GM23338 (cell line): Measurements from ENCODE around the gene CTNNA1. TPM values are rescaled to one million over a fixed set of nuclear protein-coding genes. Genes with fewer than 3 reads are reported as not detected.

Source experiments
- ATAC-seq: fragments of 200-7000 bp; cut with Tn5 transposase; 3 replicates; pipeline ENCODE4 v1.9.1; 2020
- DNase-seq: peaks from one replicate; pipeline ENCODE4 v3.0.0-alpha.2; 2015; ENCODE audit warnings: low spot score
- H2AFZ ChIP-seq: fragments of 200-600 bp; sonication (generic); 2 replicates; pipeline ENCODE4 v1.8.0; 2016; ENCODE audit warnings: antibody characterized with exemption, mild to moderate bottlenecking, moderate library complexity
- H3F3A ChIP-seq: fragments of 200-600 bp; sonication (generic); replicated peaks from 2 replicates; pipeline ENCODE4 v1.8.0; 2017; ENCODE audit warnings: antibody characterized with exemption, mixed run types, low read depth
- H3K27ac ChIP-seq: fragments of 200-600 bp; sonication (generic); 2 replicates; pipeline ENCODE4 v1.6.1; 2016; ENCODE audit warnings: low read depth
- H3K27me3 ChIP-seq: fragments of 200-600 bp; sonication (generic); 2 replicates; pipeline ENCODE4 v1.8.0; 2016; ENCODE audit warnings: mild to moderate bottlenecking, mixed run types, moderate library complexity; ENCODE audit not compliant: insufficient read depth
- H3K36me3 ChIP-seq: fragments of 200-600 bp; sonication (generic); 2 replicates; pipeline ENCODE4 v1.8.0; 2016; ENCODE audit warnings: mild to moderate bottlenecking; ENCODE audit not compliant: insufficient read depth
- H3K4me1 ChIP-seq: fragments of 200-600 bp; sonication (generic); 2 replicates; pipeline ENCODE4 v1.8.0; 2016; ENCODE audit warnings: mild to moderate bottlenecking, moderate library complexity; ENCODE audit not compliant: insufficient read depth
- H3K4me2 ChIP-seq: fragments of 200-600 bp; sonication (generic); 2 replicates; pipeline ENCODE4 v1.7.1; 2017; ENCODE audit warnings: mixed run types
- H3K4me3 ChIP-seq: fragments of 200-600 bp; sonication (generic); 2 replicates; pipeline ENCODE4 v1.6.1; 2016; ENCODE audit warnings: mixed run types
- H3K79me2 ChIP-seq: fragments of 200-600 bp; sonication (generic); replicated peaks from 2 replicates; pipeline ENCODE4 v1.8.0; 2017; ENCODE audit warnings: mild to moderate bottlenecking; ENCODE audit not compliant: insufficient read depth
- H3K9me2 ChIP-seq: fragments of 200-600 bp; sonication (generic); 2 replicates; pipeline ENCODE4 v1.8.0; 2017; ENCODE audit not compliant: insufficient read depth
- H4K20me1 ChIP-seq: fragments of 200-600 bp; sonication (generic); replicated peaks from 2 replicates; pipeline ENCODE4 v1.8.0; 2017; ENCODE audit warnings: mild to moderate bottlenecking; ENCODE audit not compliant: insufficient read depth
- H3K27ac Mint-ChIP-seq: 2 replicates; pipeline ENCODE4 v1.8.0; 2020; ENCODE audit warnings: inconsistent platforms, mild to moderate bottlenecking, moderate library complexity, mixed read lengths
- H3K27me3 Mint-ChIP-seq: 3 replicates; pipeline ENCODE4 v1.8.0; 2022; ENCODE audit warnings: low read depth, mild to moderate bottlenecking, moderate library complexity, mixed read lengths, inconsistent platforms; ENCODE audit not compliant: insufficient read depth, poor library complexity
- H3K36me3 Mint-ChIP-seq: 3 replicates; pipeline ENCODE4 v1.8.0; 2021; ENCODE audit warnings: low read depth, mild to moderate bottlenecking, inconsistent platforms, moderate library complexity, mixed read lengths
- H3K4me1 Mint-ChIP-seq: 3 replicates; pipeline ENCODE4 v1.8.0; 2020; ENCODE audit warnings: mild to moderate bottlenecking, inconsistent platforms, mixed read lengths
- H3K4me3 Mint-ChIP-seq: 3 replicates; pipeline ENCODE4 v1.8.0; 2021; ENCODE audit warnings: moderate library complexity, mild to moderate bottlenecking, inconsistent platforms, mixed read lengths
- H3K9me3 Mint-ChIP-seq: 3 replicates; pipeline ENCODE4 v1.8.0; 2020; ENCODE audit warnings: moderate library complexity, mild to moderate bottlenecking, inconsistent platforms, mixed read lengths
- CREB1 ChIP-seq: fragments of 250-450 bp; sonication (Bioruptor Pico); IDR thresholded peaks from 2 replicates; pipeline ENCODE4 v1.5.0; 2020; ENCODE audit warnings: low read depth, mild to moderate bottlenecking, moderate library complexity
- EZH2phosphoT487 ChIP-seq: fragments of 200-600 bp; sonication (generic); IDR thresholded peaks from one replicate; pipeline ENCODE4 v1.8.1; 2018; ENCODE audit warnings: antibody characterized with exemption; ENCODE audit not compliant: unreplicated experiment
- JUNB ChIP-seq: IDR thresholded peaks from one replicate; pipeline ENCODE4 v1.6.1; 2016; ENCODE audit warnings: antibody characterized with exemption; ENCODE audit not compliant: unreplicated experiment
- NANOG ChIP-seq: IDR thresholded peaks from 2 replicates; pipeline ENCODE4 v1.6.1; 2016; ENCODE audit warnings: antibody characterized with exemption, borderline replicate concordance
- ZNF114 ChIP-seq: fragments of 250-450 bp; sonication (Bioruptor Pico); IDR thresholded peaks from 2 replicates; pipeline ENCODE4 v1.5.0; 2020; ENCODE audit warnings: mild to moderate bottlenecking, moderate library complexity
- ZNF331 ChIP-seq: fragments of 250-450 bp; sonication (Bioruptor Pico); IDR thresholded peaks from 2 replicates; pipeline ENCODE4 v1.5.0; 2020; ENCODE audit warnings: low read depth, mild to moderate bottlenecking, moderate library complexity
- ZNF462 ChIP-seq: fragments of 250-450 bp; sonication (Bioruptor Pico); IDR thresholded peaks from 2 replicates; pipeline ENCODE4 v1.5.0; 2020; ENCODE audit warnings: mild to moderate bottlenecking, moderate library complexity
- polyA plus RNA-seq: library from polyadenylated mRNA; unstranded; fragments of >200 nt; fragmentation: Nextera tagmentation; extraction: Ambion mirVana; gene quantifications from 2 replicates; pipeline ENCODE4 v1.2.1, GENCODE V29; 2016
- total RNA-seq: library from RNA; depleted of rRNA; stranded (reverse); fragments of >200 nt; shearing (Covaris generic); gene quantifications from 2 replicates; pipeline ENCODE4 v1.2.3, GENCODE V29; 2014

Gene CTNNA1
- total and polyA plus RNA-seq, 2 experiments from 2014 or later, result 111 to 348 TPM

- H3K27ac ChIP-seq, result peak overlapping the region; percentile 72
- H3K9me3 Mint-ChIP-seq, result no peaks in the 10 kb centered on the region; the same call in 2 of the 3 replicates
- no peaks in the 10 kb centered on the region for H3F3A ChIP-seq
- TF ChIP-seq NANOG (no peak), CREB1 (CRISPR knock-in tag) (no peak), ZNF331 (CRISPR knock-in tag) (no peak), ZNF462 (CRISPR knock-in tag) (no peak), EZH2phosphoT487 (no peak), ZNF114 (CRISPR knock-in tag) (no peak), JUNB (no peak)
- H3K79me2 ChIP-seq, result peaks cover 49% of the 10 kb centered on the region
- no peaks in the 10 kb centered on the region for H3K27me3 ChIP-seq
- H3K4me3 Mint-ChIP-seq, result peak overlapping the region; percentile 17; the same call in 2 of the 3 replicates
- peaks cover 5% of the 10 kb centered on the region; the same call in 1 of the 2 replicates for H3K36me3 ChIP-seq
- peak overlapping the region; percentile 64 for H3K4me2 ChIP-seq
- H3K4me1 Mint-ChIP-seq, result peaks cover 78% of the 10 kb centered on the region
- peaks cover 70% of the 10 kb centered on the region for H3K4me1 ChIP-seq
- peak overlapping the region; percentile 93 for H3K27ac Mint-ChIP-seq
- H4K20me1 ChIP-seq, result no peaks in the 10 kb centered on the region
- peak overlapping the region; percentile 25 for H3K4me3 ChIP-seq
- peaks cover 28% of the 10 kb centered on the region for H3K36me3 Mint-ChIP-seq
- DNase-seq (peak; percentile 22), ATAC-seq (peak; percentile 65)
- peaks cover 12% of the 10 kb centered on the region for H3K27me3 Mint-ChIP-seq
- H3K9me2 ChIP-seq, result no peaks in the 10 kb centered on the region
- H2AFZ ChIP-seq, result no peak overlapping the region
Observed at GRCh38 chr5:138833080-138833479, 79.9 kb downstream of the CTNNA1 start.
